GM19328 (cell line): ENCODE results near the gene KIRREL2.

Source experiments
- ATAC-seq: cut with Tn5 transposase; IDR thresholded peaks from one replicate; pipeline ENCODE4 v1.9.1; 2021; ENCODE audit warnings: mild to moderate bottlenecking, moderate library complexity; ENCODE audit not compliant: unreplicated experiment

The KIRREL2 gene

GRCh38 chr19:35844482-35845214, 12.1 kb upstream of the KIRREL2 start:
- no peak for ATAC-seq

DNA sequence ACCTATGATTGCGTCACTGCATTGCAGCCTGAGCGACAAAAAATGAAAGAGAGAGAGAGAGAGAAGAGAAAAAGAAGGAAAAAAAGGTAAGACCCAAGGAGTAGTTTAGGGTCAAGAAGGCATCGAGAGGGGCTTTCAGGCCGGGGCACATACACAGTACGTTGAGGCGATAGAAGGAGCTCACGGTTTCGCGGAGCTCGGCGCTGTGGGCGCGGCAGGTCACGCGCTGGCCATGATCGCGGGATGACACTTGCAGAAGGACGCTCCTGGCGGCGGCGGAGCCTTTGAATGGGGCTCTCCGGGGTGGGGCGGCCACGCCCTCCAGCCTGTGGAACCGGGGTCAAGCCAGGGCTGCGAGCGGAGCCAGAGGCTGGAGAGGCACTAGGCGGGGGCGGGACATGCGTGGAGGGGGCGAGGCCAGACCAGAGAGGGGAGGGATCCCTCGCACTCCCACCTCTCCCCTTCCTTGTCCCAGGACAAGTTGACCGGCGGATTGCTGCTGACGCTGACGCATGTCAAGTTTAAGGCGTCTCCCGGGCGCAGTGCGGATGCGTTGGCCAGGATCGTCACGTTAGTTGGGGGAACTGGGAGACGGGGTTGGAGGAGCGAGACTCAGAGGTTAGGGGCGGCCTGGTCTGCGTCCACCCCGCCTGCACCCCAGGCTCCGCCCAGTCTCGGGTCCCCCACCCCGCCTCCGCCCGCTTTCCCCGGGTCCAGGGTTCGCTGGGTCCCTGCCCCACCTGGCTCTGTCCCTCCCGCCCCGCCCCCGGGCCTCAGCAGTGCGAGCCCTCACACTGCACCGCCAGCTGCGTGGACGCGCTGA, 11.3 kb upstream of the KIRREL2 start:
- ATAC-seq = no peak

DNA sequence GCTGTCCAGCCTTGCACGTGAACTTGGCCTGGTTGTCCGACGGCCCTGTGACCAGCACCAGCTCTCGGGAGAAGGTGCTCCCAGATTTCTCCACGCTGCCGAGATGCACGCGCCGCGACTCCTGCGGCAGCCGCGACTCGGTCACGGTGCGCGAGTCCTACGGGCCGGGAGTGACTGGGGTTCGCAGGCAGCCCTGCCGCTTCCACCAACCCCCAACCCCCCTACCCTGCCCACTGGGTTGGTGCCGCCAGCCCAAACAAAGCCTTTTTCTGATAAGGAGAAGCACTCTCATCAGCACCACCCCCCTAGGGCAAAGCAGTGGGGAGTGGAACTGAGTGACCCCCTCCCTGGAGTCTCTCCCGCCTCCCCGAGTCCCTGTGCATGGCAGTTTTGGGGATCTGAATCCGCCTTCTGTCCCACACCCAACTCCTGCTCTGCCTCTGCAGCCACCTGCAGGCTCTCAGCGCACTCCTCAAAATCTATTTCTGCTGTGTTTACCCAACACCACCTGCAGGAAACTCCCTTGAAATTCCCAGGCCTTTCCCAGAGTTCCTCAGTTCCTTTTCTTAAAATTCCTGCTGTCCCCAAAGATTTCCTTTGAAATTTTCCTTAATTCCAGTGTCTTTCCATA, 10.6 kb upstream of the KIRREL2 start:
- no peak for ATAC-seq

DNA sequence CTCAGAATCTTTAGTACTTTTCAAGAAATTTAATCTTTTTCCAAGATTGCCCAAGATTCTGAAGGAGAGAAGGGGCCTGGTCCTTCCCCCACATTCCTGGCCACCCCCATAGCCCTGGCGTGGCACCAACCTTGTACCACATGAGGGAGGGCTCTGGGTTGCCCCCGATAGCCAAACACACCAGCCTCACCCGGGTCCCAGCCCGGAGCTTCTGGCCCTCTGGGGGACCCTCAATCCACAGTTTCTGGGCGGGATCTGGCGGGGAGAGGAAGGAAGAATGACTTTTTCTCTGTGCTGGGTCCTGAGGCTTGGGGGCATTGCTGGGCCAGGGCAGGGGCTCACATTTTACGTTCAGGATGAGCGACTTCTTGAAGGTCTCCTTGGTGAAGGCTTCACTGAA, 8.8 kb upstream of the KIRREL2 start:
- ATAC-seq = no peak

GRCh38 chr19:35848486-35848885, 8.2 kb upstream of the KIRREL2 start:
- no peak for ATAC-seq

GRCh38 chr19:35848919-35849505, 7.7 kb upstream of the KIRREL2 start:
- ATAC-seq = no peak

DNA sequence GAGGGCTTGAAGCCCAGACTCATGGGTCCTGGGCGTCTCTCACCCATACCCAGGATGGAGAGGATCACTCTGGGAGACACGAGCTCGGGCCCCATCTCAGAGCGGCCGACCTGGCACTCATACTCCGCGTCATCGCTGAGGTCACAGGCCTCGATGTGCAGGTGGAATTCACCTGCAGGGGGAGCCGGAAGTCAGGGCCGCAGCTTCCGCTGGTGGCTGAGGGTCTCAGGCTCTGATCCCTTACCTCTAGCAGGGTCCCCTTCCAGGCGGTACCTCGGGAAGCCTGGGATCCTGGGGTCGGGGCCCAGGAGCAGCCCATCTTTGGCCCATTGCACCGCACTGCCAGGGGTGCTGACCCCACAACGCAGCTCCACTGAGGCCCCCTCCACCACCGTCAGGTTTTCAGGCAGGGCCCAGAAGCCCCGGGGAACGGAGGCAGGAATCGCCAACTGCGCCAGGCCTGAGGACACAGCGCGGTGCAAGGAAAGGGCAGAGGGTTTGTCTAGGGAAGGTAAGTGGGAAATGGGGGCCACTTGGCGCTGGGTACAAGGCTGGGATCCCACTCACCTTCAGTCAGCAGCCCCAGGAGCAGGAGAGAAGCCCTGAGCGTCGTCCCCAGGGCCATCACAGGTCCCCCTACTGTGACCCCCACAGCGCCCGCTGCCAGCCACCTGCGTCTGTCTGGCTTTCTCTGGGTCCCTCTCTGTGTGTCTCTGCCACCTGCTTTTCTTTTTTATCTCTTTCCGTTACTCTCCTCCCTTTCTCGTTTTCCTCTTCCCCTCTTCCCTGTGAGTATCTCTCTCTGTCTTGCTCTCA, 5.3 kb upstream of the KIRREL2 start:
- no peak for ATAC-seq

- ATAC-seq = no peak
Measured at GRCh38 chr19:35852029-35852780, 4.5 kb upstream of the KIRREL2 start, which contains the start of gene NPHS1. TSS of gene NPHS1 (minus strand) at chr19:35852504. CDS start at chr19:35851837, 667 bp downstream.

GRCh38 chr19:35853038-35853756, 3.5 kb upstream of the KIRREL2 start:
- ATAC-seq = no peak

DNA sequence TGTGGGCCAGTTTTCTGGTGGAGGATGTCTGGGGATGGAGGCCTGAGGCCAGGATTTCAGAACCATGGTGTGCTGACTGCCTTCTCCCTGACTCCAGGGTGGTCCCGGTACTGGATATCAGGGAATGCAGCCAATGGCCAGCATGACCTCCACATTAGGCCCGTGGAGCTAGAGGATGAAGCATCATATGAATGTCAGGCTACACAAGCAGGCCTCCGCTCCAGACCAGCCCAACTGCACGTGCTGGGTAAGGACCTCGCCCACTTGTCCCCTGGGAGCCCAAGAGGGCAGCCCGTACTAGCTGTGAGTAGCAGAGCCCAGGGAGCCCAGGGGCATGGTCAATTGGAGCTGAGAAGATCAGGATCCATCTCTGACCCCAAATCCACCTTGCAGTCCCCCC, 1.6 kb downstream of the KIRREL2 start:
- no peak for ATAC-seq

DNA sequence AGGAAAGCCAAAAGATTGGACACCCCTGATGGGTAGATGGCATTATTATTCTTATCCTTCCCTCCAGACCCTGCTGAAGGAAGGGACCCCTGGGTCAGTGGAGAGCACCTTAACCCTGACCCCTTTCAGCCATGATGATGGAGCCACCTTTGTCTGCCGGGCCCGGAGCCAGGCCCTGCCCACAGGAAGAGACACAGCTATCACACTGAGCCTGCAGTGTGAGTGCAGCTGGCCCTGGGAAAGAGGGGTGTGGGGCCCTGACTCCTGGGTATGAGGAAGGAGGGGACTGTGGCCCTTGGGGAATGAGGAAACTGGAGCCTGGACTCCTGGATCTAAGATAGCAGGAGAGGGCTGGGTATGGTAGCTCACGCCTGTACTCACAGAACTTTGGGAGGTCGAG, 2.7 kb downstream of the KIRREL2 start:
- no peak for ATAC-seq

GRCh38 chr19:35860436-35860817, 3.7 kb downstream of the KIRREL2 start:
- no peak for ATAC-seq

- ATAC-seq = no peak
Measured at GRCh38 chr19:35860818-35861639, 4.3 kb downstream of the KIRREL2 start.

DNA sequence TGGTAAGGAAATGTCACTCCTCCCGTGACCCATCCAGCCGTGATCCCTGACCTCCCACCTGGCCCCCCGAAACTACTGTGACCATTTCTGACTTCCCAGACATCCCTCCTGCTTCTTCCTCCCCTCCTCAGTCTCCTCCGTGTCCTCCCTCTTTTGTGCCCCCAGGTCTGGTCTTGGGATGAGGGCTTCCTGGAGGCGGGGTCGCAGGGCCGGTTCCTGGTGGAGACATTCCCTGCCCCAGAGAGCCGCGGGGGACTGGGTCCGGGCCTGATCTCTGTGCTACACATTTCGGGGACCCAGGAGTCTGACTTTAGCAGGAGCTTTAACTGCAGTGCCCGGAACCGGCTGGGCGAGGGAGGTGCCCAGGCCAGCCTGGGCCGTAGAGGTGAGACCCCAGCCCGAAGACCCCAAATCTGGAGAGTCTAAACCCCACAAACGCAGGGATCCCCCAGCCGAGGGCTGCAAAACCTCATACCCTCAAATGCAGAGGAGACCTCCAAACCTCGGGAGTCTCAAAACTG, 5.0 kb downstream of the KIRREL2 start:
- ATAC-seq = no peak

DNA sequence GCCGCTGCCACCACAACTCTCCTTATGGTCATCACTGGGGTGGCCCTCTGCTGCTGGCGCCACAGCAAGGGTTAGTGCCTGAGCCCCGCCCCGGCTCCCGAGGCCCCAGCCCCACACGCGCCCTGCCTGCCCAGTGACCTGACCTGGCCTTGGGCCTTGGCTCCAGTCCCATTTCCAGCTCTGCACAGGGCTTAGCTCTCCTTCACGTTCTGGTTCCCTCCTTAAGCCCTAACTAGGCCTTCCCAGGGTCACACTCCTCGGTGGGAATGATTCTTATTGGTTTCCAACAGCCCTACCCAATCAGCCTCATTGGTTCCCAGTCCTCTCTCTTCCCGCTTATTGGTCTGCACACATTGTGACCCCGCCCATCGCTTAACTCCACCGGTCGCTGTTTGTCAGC, 5.8 kb downstream of the KIRREL2 start:
- no peak for ATAC-seq

GRCh38 chr19:35863018-35863417, 6.3 kb downstream of the KIRREL2 start:
- ATAC-seq = no peak

- no peak for ATAC-seq
Measured at GRCh38 chr19:35868172-35868822, 11.6 kb downstream of the KIRREL2 start, which contains the start of gene APLP1. TSS of gene APLP1 (plus strand) at chr19:35868574. CDS start at chr19:35868637, 63 bp downstream.
